B cell (primary cell): ENCODE data around the gene URAD. TPM values are rescaled to one million over a fixed set of nuclear protein-coding genes. Genes with fewer than 3 reads are reported as not detected.

ENCODE experiments used
- ATAC-seq: fragments of 200-7000 bp; cut with Tn5 transposase; one replicate; pipeline ENCODE4 v1.10.0; 2021; ENCODE audit warnings: low read depth, mild to moderate bottlenecking, moderate number of reproducible peaks, moderate library complexity
- CTCF ChIA-PET: fragments of 350-600 bp; sonication (Branson Sonifier 250); formaldehyde crosslinking; loops from one replicate; lab custom pipeline; 2021; ENCODE audit warnings: antibody characterized with exemption, inconsistent platforms; lab: Charles Lee
- POLR2A ChIA-PET: fragments of 350-600 bp; sonication (Branson Sonifier 250); formaldehyde crosslinking; loops from one replicate; lab custom pipeline; 2021; ENCODE audit warnings: antibody characterized with exemption; lab: Charles Lee
- DNase-seq: peaks from one replicate; pipeline ENCODE4 v3.0.0; 2013
- H2AFZ ChIP-seq: 2 replicates; pipeline ENCODE4 v1.6.1; 2012; ENCODE audit warnings: mild to moderate bottlenecking, low read depth, low read length; ENCODE audit not compliant: insufficient read depth, poor library complexity, severe bottlenecking
- H3K27ac ChIP-seq, 2 donors: 1 replicate in 1 of 2; 2 replicates in 1 of 2; pipeline ENCODE4 v1.5.1; 2012 to 2013; ENCODE audit warnings: low read length in 2 of 2, mild to moderate bottlenecking in 2 of 2, moderate library complexity in 1 of 2
- H3K27me3 ChIP-seq, 4 experiments: fragments of 200-600 bp in 1 of 4; sonication (generic) in 1 of 4; replicated peaks in 1 of 4; 1 replicate in 2 of 4; 2 replicates in 2 of 4; pipeline versions ENCODE4 v1.6.1 to v1.7.0; 2013 to 2016; ENCODE audit warnings: low read length in 3 of 4, mild to moderate bottlenecking in 2 of 4, mixed read lengths in 1 of 4, moderate library complexity in 1 of 4; ENCODE audit not compliant: insufficient read depth in 4 of 4, control insufficient read depth in 3 of 4; ENCODE audit errors: control extremely low read depth in 1 of 4
- H3K36me3 ChIP-seq, 2 experiments: replicated peaks in 1 of 2; 1 replicate in 1 of 2; 2 replicates in 1 of 2; pipeline versions ENCODE4 v1.6.1 to v1.7.1; 2013; ENCODE audit warnings: low read length in 1 of 2; ENCODE audit not compliant: insufficient read depth in 2 of 2, control insufficient read depth in 1 of 2; ENCODE audit errors: control extremely low read depth in 1 of 2, extremely low read depth in 1 of 2
- H3K4me1 ChIP-seq, 2 donors: fragments of 200-600 bp in 1 of 2; sonication (generic) in 1 of 2; 1 replicate in 1 of 2; 2 replicates in 1 of 2; pipeline versions ENCODE4 v1.5.1 to v1.6.1; 2013 to 2017; ENCODE audit warnings: low read length in 2 of 2; ENCODE audit not compliant: control insufficient read depth in 2 of 2, insufficient read depth in 2 of 2
- H3K4me2 ChIP-seq: replicated peaks from 2 replicates; pipeline ENCODE3; 2012; ENCODE audit warnings: mild to moderate bottlenecking, low read depth, low read length; ENCODE audit not compliant: poor library complexity, severe bottlenecking
- H3K4me3 ChIP-seq, 5 experiments: fragments of 200-600 bp in 1 of 5; sonication (generic) in 1 of 5; 1 replicate in 3 of 5; 2 replicates in 2 of 5; pipeline versions ENCODE4 v1.5.1 to v1.7.0; 2011 to 2016; ENCODE audit warnings: low read length in 4 of 5, mild to moderate bottlenecking in 4 of 5, low read depth in 2 of 5, control low read depth in 1 of 5, moderate library complexity in 1 of 5; ENCODE audit not compliant: insufficient read depth in 1 of 5; ENCODE audit errors: control extremely low read depth in 1 of 5, extremely low read depth in 1 of 5
- H3K79me2 ChIP-seq: fragments of 200-600 bp; sonication (generic); one replicate; pipeline ENCODE4 v1.6.0; 2016; ENCODE audit warnings: low read length; ENCODE audit not compliant: control insufficient read depth, insufficient read depth
- H3K9ac ChIP-seq: fragments of 200-600 bp; sonication (generic); 2 replicates; pipeline ENCODE4 v1.6.1; 2017; ENCODE audit warnings: mild to moderate bottlenecking, low read length, moderate library complexity
- H3K9me3 ChIP-seq, 3 donors: one replicate each; pipeline versions ENCODE4 v1.6.1 to v1.7.1; 2013; ENCODE audit warnings: low read length in 2 of 3; ENCODE audit not compliant: control insufficient read depth in 2 of 3, insufficient read depth in 1 of 3; ENCODE audit errors: control extremely low read depth in 1 of 3
- H4K20me1 ChIP-seq: 2 replicates; pipeline ENCODE4 v1.6.0; 2012; ENCODE audit warnings: mild to moderate bottlenecking, low read length; ENCODE audit not compliant: insufficient read depth, control insufficient read depth, poor library complexity, severe bottlenecking
- H3K27ac Mint-ChIP-seq: one replicate; pipeline ENCODE4 v1.8.0; 2021; ENCODE audit warnings: mixed read lengths
- H3K27me3 Mint-ChIP-seq: one replicate; pipeline ENCODE4 v1.8.0; 2021; ENCODE audit warnings: mixed read lengths
- H3K4me1 Mint-ChIP-seq: one replicate; pipeline ENCODE4 v1.8.0; 2021; ENCODE audit warnings: mixed read lengths
- H3K4me3 Mint-ChIP-seq: one replicate; pipeline ENCODE4 v1.8.0; 2021; ENCODE audit warnings: mixed read lengths
- H3K9me3 Mint-ChIP-seq: one replicate; pipeline ENCODE4 v1.8.0; 2022; ENCODE audit warnings: mixed read lengths; ENCODE audit not compliant: insufficient read depth
- CTCF ChIP-seq: fragments of 200-600 bp; IDR thresholded peaks from one replicate; pipeline ENCODE4 v1.8.0; 2022; ENCODE audit warnings: antibody characterized with exemption, mild to moderate bottlenecking
- EZH2 ChIP-seq: IDR thresholded peaks from 2 replicates; pipeline ENCODE4 v1.6.1; 2012; ENCODE audit warnings: borderline replicate concordance, low read depth, mild to moderate bottlenecking, moderate library complexity, low read length; ENCODE audit not compliant: insufficient read depth, poor library complexity, severe bottlenecking
- WGBS: methylation state at CpG from one replicate; pipeline ENCODE4 v1.1.5; 2013; ENCODE audit warnings: missing lambda C conversion rate; ENCODE audit not compliant: insufficient coverage; 5-methylcytosine and 5-hydroxymethylcytosine counted together
- intact Hi-C: fragments of 100-400 bp; cut with micrococcal nuclease; formaldehyde crosslinking; loops from one replicate; pipeline ENCODE4 v1.10.0; 2022
- polyA plus RNA-seq: library from polyadenylated mRNA; depleted of rRNA; stranded (reverse); fragments of >200 nt; gene quantifications from 2 replicates; pipeline ENCODE4 v1.2.3, GENCODE V29; 2012
- total RNA-seq, 2 donors: library from RNA; stranded (reverse); fragments of 120-200 nt in 1 of 2; gene quantifications; 1 replicate in 1 of 2; 2 replicates in 1 of 2; pipeline versions ENCODE4 v1.2.3 to v1.2.4, GENCODE V29; 2013 to 2022

URAD gene
- total and polyA plus RNA-seq, 2 donors (not counting 1 experiment from before 2014, with no cell fraction given) = not detected

GRCh38 chr13:27985600-27985999, 2.9 kb downstream of the URAD start:
- ATAC-seq = no peak
- ChIA-PET CTCF (interaction anchor here (1.9 to 10.8 kb wide), 11 partner anchors 10 to 1000 kb away, joined by 4 to 327 read pairs (median 14); no protein-coding TSS in a partner anchor), POLR2A (no interaction called here)
- no peak for TF ChIP-seq CTCF
- TF ChIP-seq EZH2 = no peak
- Histone ChIP-seq H3K36me3 (no peaks in the 10 kb centered on the region), H3K4me2 (no peak overlapping the region), H3K27ac (no peak overlapping the region), H3K4me3 (no peak overlapping the region), H3K27me3 (peaks cover 0 to 33% (median 21%) of the 10 kb centered on the region in 4 experiments), H3K4me1 (peaks cover 2 to 5% of the 10 kb centered on the region in 2 donors), H2AFZ (no peak overlapping the region), H3K9me3 (peaks cover 0 to 1% (median 0%) of the 10 kb centered on the region in 3 donors), H4K20me1 (no peaks in the 10 kb centered on the region), H3K9ac (no peak overlapping the region), H3K79me2 (no peaks in the 10 kb centered on the region)
- Mint-ChIP-seq H3K4me1 (peaks cover 4% of the 10 kb centered on the region), H3K27ac (no peak overlapping the region), H3K9me3 (no peaks in the 10 kb centered on the region), H3K27me3 (peaks cover 46% of the 10 kb centered on the region), H3K4me3 (no peak overlapping the region)
- intact Hi-C loops = no loop called here
- no CpG with 5 or more reads among the region's 1 CpG for WGBS
- DNase-seq = no peak

- no peak overlapping the region for H2AFZ ChIP-seq
- no peaks in the 10 kb centered on the region for H3K79me2 ChIP-seq
- H3K36me3 ChIP-seq = no peaks in the 10 kb centered on the region
- no peak for TF ChIP-seq CTCF
- no peak for TF ChIP-seq EZH2
- ChIA-PET CTCF (interaction anchor here (0.6 to 10.8 kb wide), 13 partner anchors 9 to 997 kb away, joined by 3 to 327 read pairs (median 14); no protein-coding TSS in a partner anchor), POLR2A (no interaction called here)
- Mint-ChIP-seq H3K27me3 (peaks cover 69% of the 10 kb centered on the region), H3K9me3 (no peaks in the 10 kb centered on the region), H3K4me1 (peaks cover 26% of the 10 kb centered on the region), H3K4me3 (no peak overlapping the region), H3K27ac (no peak overlapping the region)
- peaks cover 29 to 32% of the 10 kb centered on the region in 2 donors for H3K4me1 ChIP-seq
- peaks cover 0 to 60% (median 45%) of the 10 kb centered on the region in 4 experiments for H3K27me3 ChIP-seq
- 83% methylated on average over 2 of the region's 2 CpGs for WGBS
- H3K4me3 ChIP-seq = no peak overlapping the region
- H3K4me2 ChIP-seq = no peak overlapping the region
- H3K9me3 ChIP-seq = peaks cover 0 to 7% (median 0%) of the 10 kb centered on the region in 3 donors
- DNase-seq (no peak), ATAC-seq (no peak)
- intact Hi-C loops = no loop called here
- H4K20me1 ChIP-seq = no peaks in the 10 kb centered on the region
- H3K9ac ChIP-seq = no peak overlapping the region
- no peak overlapping the region for H3K27ac ChIP-seq
Measured at GRCh38 chr13:27982361-27982760, 6.1 kb downstream of the URAD start.
